Osteocyte (in vitro differentiated cells): ENCODE data around the gene ZNF280D. TPM values are rescaled to one million over a fixed set of nuclear protein-coding genes. Genes with fewer than 3 reads are reported as not detected.

ENCODE experiments used
- DNase-seq: peaks from one replicate; pipeline ENCODE4 v3.0.0; 2021; ENCODE audit warnings: mixed read lengths; ENCODE audit not compliant: unreplicated experiment; ENCODE audit errors: extremely low spot score
- H3K27ac Mint-ChIP-seq: one replicate; pipeline ENCODE4 v1.8.0; 2021; ENCODE audit warnings: mild to moderate bottlenecking, mixed read lengths; ENCODE audit not compliant: unreplicated experiment
- H3K27me3 Mint-ChIP-seq: one replicate; pipeline ENCODE4 v1.8.0; 2021; ENCODE audit warnings: mixed read lengths; ENCODE audit not compliant: unreplicated experiment
- H3K36me3 Mint-ChIP-seq: one replicate; pipeline ENCODE4 v1.8.0; 2021; ENCODE audit warnings: mixed read lengths; ENCODE audit not compliant: unreplicated experiment
- H3K4me1 Mint-ChIP-seq: one replicate; pipeline ENCODE4 v1.8.0; 2021; ENCODE audit warnings: mixed read lengths; ENCODE audit not compliant: unreplicated experiment
- H3K4me3 Mint-ChIP-seq: one replicate; pipeline ENCODE4 v1.8.0; 2021; ENCODE audit warnings: mild to moderate bottlenecking, moderate library complexity, mixed read lengths; ENCODE audit not compliant: unreplicated experiment
- H3K9me3 Mint-ChIP-seq: one replicate; pipeline ENCODE4 v1.8.0; 2021; ENCODE audit warnings: mixed read lengths; ENCODE audit not compliant: unreplicated experiment
- total RNA-seq: library from RNA; stranded (reverse); gene quantifications from 2 replicates; pipeline ENCODE4 v1.2.1, GENCODE V29; 2021
- TF ChIP-seq, protein P1 (sequence below): fragments of 200-600 bp; sonication (generic); IDR thresholded peaks from 2 replicates; pipeline ENCODE4 v1.5.0; 2021; ENCODE audit warnings: antibody characterized with exemption, mild to moderate bottlenecking, moderate library complexity

Gene ZNF280D
- total RNA-seq, 1 donor from 2014 or later: 16.1 TPM

GRCh38 chr15:56660943-56661342 lies 72.4 kb downstream of the ZNF280D start:
- Mint-ChIP-seq H3K9me3 (no peaks in the 10 kb centered on the region), H3K36me3 (peaks cover 24% of the 10 kb centered on the region), H3K4me1 (no peaks in the 10 kb centered on the region), H3K27me3 (no peaks in the 10 kb centered on the region), H3K27ac (no peak overlapping the region), H3K4me3 (no peak overlapping the region)
- TF ChIP-seq, protein P1, sequence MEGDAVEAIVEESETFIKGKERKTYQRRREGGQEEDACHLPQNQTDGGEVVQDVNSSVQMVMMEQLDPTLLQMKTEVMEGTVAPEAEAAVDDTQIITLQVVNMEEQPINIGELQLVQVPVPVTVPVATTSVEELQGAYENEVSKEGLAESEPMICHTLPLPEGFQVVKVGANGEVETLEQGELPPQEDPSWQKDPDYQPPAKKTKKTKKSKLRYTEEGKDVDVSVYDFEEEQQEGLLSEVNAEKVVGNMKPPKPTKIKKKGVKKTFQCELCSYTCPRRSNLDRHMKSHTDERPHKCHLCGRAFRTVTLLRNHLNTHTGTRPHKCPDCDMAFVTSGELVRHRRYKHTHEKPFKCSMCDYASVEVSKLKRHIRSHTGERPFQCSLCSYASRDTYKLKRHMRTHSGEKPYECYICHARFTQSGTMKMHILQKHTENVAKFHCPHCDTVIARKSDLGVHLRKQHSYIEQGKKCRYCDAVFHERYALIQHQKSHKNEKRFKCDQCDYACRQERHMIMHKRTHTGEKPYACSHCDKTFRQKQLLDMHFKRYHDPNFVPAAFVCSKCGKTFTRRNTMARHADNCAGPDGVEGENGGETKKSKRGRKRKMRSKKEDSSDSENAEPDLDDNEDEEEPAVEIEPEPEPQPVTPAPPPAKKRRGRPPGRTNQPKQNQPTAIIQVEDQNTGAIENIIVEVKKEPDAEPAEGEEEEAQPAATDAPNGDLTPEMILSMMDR: no peak
- no peak for DNase-seq

DNA sequence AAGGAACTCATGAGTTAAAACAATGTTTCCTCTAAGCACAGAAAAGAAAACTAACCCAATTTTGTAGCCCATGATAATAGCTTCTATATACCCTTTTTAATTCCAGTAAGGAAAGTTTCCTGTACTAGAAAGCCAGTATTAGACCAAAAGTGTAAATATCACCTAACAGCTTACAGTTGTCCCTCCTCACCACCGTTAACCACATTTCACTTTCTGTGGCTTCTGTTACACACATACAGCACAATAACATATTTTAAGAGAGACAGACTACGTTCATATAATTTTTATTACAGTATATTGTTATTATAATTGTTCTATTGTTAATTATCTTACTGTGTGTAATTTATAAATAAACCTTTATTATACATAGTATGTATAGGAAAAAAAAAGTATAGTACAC lies 74.1 kb downstream of the ZNF280D start:
- Mint-ChIP-seq H3K36me3 (peaks cover 13% of the 10 kb centered on the region), H3K9me3 (no peaks in the 10 kb centered on the region), H3K4me1 (no peaks in the 10 kb centered on the region), H3K4me3 (no peak overlapping the region), H3K27me3 (no peaks in the 10 kb centered on the region), H3K27ac (no peak overlapping the region)
- TF ChIP-seq, protein P1: no peak
- DNase-seq: no peak

GRCh38 chr15:56654624-56655023 lies 78.7 kb downstream of the ZNF280D start:
- H3K27ac Mint-ChIP-seq: no peak overlapping the region
- no peaks in the 10 kb centered on the region for H3K9me3 Mint-ChIP-seq
- DNase-seq: no peak
- H3K27me3 Mint-ChIP-seq: no peaks in the 10 kb centered on the region
- no peaks in the 10 kb centered on the region for H3K4me1 Mint-ChIP-seq
- peaks cover 10% of the 10 kb centered on the region for H3K36me3 Mint-ChIP-seq
- TF ChIP-seq, protein P1: no peak
- no peak overlapping the region for H3K4me3 Mint-ChIP-seq

- TF ChIP-seq, protein P1: no peak
- Mint-ChIP-seq H3K9me3 (no peaks in the 10 kb centered on the region), H3K27ac (no peak overlapping the region), H3K36me3 (peaks cover 10% of the 10 kb centered on the region), H3K4me3 (no peak overlapping the region), H3K27me3 (no peaks in the 10 kb centered on the region), H3K4me1 (no peaks in the 10 kb centered on the region)
- no peak for DNase-seq
Measured at GRCh38 chr15:56654216-56654615, 79.1 kb downstream of the ZNF280D start.

DNA sequence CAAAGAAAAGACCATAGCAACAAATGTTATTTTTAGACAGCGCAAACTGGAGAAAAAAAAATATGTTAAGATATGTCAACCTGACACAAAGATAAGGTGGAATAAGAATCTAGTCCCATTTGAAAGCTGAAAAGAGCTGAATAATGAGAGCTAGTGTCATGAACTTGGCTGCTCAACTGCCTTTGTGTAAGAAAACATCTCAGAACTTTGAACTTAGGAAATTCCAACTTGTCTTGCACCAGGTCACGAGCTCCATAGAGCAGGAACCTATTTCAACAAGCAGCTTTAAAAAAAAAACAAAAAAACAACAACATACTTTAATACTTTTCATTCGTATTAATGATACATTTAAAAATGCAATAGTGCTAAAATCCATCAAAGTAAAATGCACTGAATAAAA lies 79.5 kb downstream of the ZNF280D start:
- H3K27me3 Mint-ChIP-seq: no peaks in the 10 kb centered on the region
- H3K36me3 Mint-ChIP-seq: peaks cover 10% of the 10 kb centered on the region
- no peak for DNase-seq
- no peaks in the 10 kb centered on the region for H3K9me3 Mint-ChIP-seq
- TF ChIP-seq, protein P1: no peak
- H3K4me1 Mint-ChIP-seq: no peaks in the 10 kb centered on the region
- H3K4me3 Mint-ChIP-seq: no peak overlapping the region
- no peak overlapping the region for H3K27ac Mint-ChIP-seq
